ENCODE measurements around the gene SLC4A2.

SLC4A2 gene

DNA sequence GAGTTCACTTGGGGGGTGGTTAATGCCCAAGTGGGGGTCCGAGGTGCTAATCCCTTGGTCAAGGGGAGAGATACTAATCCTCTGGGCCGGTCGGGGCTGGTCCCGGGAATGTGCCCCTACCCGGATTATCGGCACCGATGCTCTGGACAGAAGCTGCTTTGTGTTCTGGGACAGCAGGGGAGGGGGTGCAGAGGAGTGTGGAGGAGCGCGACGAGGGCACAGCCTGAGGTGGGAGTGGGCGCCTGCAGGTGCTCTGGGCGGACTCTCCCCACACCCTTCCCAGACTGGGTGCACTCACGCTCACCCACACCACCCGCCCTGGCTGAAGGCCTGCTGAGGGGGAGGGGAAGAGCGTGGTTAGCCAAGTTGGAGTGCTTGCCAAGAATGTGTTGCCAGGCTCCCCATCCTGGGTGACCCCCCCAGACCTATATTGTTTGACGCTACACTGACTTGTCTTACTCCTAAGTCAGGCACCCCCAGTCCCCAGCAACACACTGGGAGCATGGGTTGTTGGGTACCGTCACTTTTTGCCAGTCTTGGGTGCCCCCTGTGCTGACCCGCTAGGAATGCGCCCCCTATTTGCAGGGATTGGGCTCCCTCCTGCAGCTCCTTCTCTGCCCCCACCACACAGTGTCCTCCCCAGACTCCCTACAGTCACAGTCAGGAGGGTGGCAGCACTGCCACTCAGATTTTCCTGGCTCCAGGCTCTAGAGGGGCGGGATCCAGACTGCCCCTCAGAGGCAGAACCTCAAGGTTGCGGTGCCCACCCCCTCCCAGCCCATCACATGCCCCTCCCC is 1.2 kb downstream of the SLC4A2 start:
- peak in 30 of 56 donors; percentile 12 to 72 (median 40) for DNase-seq

DNA sequence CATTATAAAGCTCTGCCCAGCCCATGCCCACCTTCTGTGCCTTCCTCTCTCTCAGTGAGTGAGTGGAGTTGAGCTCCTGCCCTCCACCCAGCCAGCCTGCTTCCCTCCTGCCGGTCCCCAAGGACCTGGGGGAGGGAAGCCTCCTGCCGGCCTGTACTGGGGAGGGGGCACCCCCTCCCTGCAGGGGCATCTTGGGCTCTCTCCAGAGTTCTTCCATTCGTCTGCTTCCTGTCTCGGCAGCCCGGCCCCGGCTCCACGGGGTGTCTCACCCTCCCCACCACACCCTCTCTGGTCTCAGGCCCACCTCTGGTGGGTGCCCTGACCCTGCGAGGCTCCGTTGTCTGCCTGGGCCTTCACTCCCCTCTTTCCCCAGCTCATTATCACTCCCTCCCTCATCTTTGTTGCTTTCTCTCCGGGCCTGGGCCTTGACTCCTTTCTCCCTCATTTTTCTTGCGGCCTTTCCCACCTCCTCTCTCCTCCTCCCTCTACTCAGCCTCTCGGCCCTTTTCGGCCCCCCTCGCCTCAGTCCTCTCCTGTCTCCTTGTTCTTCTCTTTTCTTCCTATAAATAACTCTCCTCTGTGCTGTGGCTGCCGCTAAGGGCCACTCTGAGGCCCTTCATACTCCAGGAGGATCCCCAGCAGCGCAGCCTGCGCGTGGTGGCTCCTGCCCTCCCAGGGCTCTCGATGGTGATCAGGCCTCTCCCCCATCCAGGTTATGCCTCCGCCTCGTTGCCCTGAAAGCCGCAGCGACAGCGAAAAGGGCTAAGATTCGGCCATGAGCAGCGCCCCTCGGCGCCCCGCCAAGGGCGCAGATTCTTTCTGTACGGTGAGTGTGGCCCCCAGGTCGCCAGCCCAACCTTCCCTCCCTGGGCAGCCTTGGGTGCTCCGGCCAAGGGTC is 2.1 kb downstream of the SLC4A2 start:
- DNase-seq: no peak

DNA sequence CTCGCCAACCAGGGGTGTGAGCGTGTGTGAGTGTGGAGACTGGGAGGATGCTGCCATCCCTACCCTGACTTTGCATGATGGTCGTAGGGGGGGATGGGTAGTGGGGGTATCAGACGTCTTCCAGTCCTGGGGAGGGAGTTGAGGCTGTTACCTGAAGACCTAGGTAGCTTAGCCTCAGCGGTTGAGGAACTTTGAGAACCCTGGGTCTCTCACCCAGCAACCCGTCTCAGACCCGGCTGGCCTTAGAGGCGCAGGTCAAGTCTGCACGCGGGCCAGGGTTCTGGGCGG is 2.7 kb downstream of the SLC4A2 start:
- DNase-seq: no peak

DNA sequence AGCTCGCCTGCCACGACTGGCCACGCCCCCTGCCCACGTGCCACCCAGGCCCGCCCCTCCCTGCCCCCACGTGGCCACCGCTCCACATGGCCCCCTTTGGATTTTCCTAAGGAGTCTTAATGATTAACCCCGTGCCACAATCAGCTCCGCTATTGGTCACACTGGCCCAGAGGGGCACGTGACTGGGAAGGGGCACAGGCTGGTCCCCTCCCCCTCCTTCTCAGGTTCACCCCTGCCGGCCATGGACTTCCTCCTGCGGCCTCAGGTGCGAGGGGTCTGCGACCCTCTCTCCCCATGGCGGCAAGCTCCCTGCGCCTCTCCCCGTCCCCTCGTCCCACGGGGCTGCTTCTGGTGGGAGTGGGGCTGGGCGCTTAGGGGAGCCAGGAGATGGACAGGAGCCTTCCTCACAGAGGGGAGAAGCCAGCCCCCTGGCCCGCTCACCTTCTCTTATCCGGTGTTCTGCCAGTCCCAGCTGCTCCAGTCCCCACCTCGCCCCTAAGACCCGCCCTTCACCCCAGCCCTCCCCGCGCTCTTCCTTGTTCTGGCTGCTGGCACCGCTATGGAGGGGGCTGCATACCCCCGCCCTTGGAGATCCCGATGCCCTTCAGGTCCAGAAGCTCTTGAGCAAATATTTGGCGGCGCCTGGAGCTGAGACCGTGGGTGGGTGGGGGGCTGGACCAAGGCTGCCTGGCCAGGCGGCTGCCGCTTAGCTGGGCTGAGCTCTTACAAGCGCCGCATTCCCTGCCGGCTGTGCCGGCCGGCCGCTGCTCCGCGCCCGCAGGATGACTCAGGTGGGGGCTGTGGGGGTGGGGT is 3.2 kb downstream of the SLC4A2 start:
- DNase-seq: no peak

DNA sequence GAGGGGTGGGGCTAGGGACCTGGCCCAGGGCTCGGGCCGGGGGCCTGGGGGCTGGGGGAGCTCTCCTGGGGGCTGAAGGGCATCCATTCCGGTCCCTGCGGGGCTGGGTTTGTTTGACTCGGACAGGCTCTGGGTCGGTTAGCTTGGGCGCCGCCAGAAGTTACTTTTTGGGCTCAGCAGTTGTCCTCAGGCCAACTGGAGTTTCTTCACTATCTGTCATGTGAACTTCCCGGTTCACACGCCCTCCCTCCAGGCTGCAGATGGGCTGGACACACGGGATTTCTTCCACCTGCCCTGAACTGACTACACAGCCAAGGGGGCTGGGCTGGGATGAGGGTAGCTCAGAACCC is 3.8 kb downstream of the SLC4A2 start:
- DNase-seq: no peak

DNA sequence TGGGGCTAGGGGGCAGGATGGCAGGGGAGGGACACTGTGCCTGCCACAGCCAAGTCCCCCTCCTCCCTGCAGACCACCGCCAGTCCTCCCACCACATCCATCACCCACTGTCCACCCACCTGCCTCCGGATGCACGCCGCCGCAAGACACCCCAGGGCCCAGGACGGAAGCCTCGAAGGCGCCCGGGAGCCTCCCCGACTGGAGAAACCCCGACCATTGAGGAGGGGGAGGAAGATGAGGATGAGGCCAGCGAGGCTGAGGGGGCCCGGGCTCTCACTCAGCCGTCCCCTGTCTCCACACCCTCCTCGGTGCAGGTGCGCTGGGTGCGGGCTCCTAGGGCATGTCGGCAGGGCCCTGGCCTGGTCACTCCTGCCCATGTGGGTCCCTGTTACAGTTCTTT is 5.1 kb downstream of the SLC4A2 start:
- no peak for DNase-seq

DNA sequence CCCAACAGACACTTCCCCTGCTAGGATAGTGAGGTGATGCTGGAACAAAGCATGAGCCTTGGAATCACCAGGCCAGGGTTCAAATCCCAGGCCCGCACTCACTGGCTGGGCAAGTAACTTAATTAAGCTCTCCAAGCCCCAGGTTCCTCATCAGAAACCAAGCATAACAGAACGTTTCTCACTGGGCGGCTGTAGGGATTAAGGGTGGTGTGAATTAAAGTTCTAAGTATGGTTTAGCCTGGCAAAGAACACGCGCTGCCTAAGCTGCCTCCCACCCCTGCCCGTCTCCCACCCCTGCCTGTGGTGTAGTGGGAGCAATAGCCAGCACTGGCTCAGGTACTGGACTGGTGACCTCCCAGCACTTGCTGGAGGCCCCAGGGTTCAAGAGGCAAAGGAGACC is 5.6 kb downstream of the SLC4A2 start:
- no peak for DNase-seq

DNA sequence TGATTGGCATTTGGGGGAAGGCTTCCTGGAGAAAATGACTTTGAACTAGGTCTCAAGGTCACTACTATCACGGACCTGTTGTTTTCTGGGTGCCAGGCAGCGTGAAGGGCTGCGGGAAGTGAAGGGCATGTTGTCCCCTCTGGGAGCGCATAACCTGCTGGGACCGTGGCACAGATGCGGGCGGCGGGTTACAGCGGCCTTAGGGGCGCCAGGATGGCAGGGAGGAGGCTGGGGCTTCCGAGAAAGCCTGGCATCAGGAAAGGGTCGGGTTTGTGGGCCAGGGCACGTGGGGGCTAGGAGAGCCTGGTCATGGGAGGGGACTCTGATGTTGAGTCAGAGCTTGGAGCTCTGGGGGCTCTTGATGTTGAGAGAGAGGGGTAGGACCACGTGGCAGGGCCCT is 6.1 kb downstream of the SLC4A2 start:
- DNase-seq: no peak

DNA sequence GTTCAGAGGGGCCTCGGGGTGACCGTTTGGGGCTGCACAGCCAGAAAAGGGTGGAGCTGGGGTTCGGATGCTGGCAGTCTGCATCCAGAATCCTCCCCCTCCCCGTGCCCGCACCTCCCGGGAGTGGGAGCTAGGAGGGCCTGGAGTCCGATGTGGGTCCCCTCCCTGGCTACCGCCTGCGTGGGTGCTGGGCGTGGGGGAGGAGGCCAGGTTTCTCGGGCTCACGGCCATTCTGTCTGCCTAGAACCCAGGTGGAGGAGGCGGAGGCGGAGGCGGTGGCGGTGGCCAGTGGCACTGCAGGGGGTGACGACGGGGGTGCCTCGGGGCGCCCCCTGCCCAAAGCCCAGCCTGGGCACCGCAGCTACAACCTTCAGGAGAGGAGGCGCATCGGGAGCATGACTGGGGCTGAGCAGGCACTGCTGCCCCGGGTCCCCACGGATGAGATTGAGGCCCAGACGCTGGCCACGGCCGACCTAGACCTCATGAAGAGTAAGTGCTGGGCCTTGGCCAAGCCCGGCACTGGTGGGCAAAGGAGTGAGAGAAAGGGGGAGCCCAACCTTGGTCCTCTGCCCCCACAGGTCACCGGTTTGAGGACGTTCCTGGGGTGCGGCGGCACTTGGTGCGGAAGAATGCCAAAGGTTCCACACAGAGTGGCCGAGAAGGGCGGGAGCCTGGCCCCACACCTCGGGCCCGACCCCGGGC is 7.0 kb downstream of the SLC4A2 start:
- no peak for DNase-seq

DNA sequence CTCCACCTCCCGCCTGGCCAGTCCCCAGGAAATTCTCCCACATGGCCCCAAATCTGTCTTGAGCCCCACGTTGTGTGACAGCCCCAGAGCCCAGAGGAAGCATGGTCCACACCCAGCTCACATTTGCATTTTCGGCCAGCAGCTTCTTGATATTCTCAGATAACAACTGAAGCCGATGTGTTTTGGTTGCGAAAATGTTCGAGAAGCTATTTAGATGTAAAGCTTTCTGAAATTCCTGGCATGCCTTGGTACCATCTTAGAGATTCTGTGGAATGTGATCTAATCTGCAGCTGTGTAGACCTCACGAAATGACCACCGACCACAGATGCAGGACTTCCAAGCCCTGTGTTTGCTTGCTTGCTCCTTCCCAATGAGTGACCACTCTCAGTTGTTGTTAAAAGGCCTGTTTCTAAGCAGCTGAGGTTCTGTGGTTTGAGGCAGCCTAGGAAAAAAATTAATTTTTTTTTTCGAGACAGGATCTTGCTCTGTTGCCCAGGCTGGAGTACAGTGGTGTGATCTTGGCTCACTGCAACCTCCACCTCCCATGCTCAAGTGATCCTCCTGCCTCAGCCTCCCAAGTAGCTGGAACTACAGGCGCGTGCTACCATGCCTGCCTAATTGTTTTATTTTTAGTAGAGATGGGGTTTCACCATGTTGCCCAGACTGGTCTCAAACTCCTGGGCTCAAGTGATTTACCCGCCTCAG is 8.8 kb downstream of the SLC4A2 start:
- DNase-seq: no peak

DNA sequence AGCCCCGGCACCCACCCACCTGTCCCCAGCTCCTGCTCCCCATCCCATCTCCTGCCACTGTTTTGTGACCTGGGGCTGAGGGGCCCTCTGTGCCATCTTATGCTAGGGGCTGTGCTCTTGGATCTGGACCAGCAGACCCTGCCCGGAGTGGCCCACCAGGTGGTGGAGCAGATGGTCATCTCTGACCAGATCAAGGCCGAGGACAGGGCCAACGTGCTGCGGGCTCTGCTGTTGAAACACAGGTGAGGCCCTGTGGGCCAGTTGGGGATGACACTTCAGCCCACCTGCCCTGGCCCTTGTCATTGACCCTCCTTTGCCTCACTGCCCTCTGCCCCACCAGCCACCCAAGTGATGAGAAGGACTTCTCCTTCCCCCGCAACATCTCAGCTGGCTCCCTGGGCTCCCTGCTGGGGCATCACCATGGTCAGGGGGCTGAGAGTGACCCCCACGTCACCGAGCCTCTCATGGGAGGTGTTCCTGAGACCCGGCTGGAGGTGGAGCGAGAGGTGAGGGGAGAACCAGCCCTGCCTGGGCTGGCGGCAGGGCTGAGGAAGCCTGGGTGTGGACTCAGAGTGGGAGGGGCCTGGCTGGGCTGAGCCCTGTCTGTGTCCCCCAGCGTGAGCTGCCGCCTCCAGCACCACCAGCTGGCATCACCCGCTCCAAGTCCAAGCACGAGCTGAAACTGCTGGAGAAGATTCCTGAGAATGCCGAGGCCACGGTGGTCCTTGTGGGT is 10.6 kb downstream of the SLC4A2 start:
- no peak for DNase-seq

DNA sequence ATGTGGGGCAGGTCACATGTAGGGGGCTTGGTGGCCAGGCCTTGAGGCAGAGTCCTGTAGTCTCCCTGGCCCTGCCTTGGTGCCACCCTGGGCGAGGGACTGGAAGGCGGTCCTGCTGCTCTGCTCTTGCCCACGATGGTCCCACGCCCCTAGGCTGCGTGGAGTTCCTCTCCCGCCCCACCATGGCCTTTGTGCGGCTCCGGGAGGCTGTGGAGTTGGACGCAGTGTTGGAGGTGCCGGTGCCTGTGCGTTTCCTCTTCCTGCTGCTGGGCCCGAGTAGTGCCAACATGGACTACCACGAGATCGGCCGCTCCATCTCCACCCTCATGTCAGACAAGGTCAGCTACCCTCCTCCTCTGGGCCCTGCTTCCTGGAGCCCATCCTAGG is 11.2 kb downstream of the SLC4A2 start:
- no peak for DNase-seq

DNA sequence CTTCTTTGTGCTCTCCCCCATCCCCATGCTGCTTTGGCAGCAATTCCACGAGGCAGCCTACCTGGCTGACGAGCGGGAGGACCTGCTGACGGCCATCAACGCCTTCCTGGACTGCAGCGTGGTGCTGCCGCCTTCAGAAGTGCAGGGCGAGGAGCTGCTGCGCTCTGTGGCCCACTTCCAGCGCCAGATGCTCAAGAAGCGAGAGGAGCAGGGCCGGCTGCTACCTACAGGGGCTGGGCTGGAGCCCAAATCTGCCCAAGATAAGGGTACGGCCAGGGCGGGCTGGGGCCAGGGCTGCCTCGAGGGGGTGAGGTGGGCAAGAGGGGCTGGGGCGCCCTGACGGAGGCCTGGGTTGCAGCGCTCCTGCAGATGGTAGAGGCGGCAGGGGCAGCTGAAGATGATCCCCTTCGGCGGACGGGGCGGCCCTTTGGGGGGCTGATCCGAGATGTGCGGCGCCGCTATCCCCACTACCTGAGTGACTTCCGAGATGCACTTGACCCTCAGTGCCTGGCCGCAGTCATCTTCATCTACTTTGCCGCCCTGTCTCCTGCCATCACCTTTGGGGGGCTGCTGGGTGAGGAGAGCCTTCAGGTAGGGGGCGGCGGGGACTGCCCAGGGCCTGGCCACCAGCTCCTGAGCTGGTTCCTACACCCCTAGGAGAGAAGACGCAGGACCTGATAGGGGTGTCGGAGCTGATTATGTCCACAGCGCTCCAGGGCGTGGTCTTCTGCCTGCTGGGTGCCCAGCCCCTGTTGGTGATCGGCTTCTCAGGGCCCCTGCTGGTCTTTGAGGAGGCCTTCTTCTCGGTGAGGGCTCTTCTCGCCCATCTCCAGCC is 11.9 kb downstream of the SLC4A2 start:
- DNase-seq: no peak

DNA sequence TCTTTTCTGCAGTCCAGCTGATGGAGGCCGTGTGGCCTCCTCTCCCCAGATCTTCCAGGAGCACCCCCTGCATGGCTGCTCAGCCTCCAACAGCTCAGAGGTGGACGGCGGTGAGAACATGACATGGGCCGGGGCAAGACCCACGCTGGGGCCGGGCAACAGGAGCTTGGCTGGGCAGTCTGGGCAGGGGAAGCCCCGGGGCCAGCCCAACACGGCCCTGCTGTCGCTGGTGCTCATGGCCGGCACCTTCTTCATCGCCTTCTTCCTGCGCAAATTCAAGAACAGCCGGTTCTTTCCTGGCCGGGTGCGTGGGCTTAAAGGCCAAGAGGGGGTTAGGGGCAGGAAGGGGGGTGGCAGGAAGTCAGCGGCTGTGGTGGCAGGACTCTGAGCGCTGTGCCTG is 14.6 kb downstream of the SLC4A2 start:
- DNase-seq: no peak

DNA sequence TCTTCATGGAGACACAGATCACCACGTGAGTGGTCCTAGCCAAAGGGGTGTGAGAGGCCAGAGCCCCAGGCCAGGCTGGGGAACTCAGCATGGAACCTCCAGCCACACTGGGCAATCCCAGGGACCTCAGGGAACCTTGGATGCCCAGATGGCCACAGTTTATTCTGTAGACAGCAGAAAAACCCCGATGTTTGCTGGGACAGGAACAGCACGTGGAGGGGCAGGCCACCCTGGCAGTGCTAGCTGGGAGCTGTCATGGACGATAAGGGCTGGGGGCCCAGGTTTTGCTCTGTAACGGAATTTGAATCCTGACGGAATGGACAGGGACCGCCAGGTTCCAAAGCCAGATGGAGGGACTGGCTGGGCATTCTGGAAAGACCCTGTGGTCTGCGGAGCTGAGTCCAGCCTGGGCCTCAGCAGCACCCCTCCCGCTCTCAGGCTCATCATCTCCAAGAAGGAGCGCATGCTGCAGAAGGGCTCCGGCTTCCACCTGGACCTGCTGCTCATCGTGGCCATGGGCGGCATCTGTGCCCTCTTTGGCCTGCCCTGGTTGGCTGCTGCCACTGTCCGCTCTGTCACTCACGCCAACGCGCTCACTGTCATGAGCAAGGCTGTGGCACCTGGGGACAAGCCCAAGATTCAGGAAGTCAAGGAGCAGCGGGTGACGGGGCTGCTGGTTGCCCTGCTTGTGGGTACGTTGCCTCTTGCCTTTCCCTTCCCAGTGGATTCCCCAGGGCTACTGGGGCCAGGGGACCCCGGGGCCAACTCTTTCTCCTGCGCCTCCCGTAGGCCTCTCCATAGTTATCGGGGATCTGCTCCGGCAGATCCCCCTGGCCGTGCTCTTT is 15.7 kb downstream of the SLC4A2 start:
- no peak for DNase-seq

DNA sequence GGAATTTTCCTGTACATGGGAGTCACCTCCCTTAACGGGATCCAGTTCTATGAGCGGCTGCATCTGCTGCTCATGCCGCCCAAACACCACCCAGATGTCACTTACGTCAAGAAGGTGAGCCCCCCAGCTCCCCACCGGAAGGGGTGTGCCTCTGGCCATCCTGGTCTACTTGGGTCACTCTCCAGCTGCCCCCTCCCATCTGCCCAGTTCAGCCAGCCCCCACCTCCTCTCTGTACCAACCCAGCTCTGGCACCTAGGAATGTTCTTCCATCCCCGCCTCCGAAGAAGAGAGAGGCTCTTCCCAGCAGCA is 16.2 kb downstream of the SLC4A2 start:
- no peak for DNase-seq

DNA sequence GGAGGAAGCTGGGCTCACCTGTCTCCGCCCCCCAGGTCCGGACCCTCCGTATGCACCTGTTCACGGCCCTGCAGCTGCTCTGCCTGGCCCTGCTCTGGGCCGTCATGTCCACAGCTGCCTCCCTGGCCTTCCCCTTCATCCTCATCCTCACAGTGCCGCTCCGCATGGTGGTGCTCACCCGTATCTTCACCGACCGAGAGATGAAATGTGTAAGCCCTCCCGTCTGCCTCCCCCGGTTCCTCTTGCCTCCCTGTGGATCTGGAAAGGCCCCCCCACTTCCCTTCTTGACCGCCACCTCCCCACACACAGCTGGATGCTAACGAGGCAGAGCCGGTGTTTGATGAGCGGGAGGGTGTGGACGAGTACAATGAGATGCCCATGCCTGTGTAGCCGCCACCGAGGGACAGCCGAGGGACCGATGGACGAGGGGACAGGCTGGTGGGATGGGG is 16.6 kb downstream of the SLC4A2 start:
- DNase-seq: no peak

Measured in amygdala (tissue), 56 donors.